Thyroid gland (tissue), 4 donors: Measurements from ENCODE around the gene NPW. TPM values are rescaled to one million over a fixed set of nuclear protein-coding genes. Genes with fewer than 3 reads are reported as not detected.

Source experiments
- DNase-seq, 2 donors: peaks; one replicate each; pipeline ENCODE4 v3.0.0-alpha.2; 2019
- H3K27ac ChIP-seq, 3 donors: fragments of 200-600 bp; sonication (generic); 1 replicate in 2 of 3; 2 replicates in 1 of 3; pipeline ENCODE4 v1.5.1; 2016 to 2019; ENCODE audit warnings: mild to moderate bottlenecking in 1 of 3, moderate library complexity in 1 of 3
- H3K27me3 ChIP-seq: fragments of 200-600 bp; sonication (generic); one replicate; pipeline ENCODE4 v1.5.1; 2019
- H3K36me3 ChIP-seq, 2 donors: fragments of 200-600 bp; sonication (generic); one replicate each; pipeline ENCODE4 v1.5.1; 2016 to 2019
- H3K4me1 ChIP-seq, 2 donors: fragments of 200-600 bp; sonication (generic); one replicate each; pipeline ENCODE4 v1.5.1; 2017 to 2019
- H3K4me3 ChIP-seq, 3 donors: fragments of 200-600 bp; sonication (generic); replicated peaks in 1 of 3; 1 replicate in 2 of 3; 2 replicates in 1 of 3; pipeline ENCODE4 v1.5.1; 2016; ENCODE audit warnings: mild to moderate bottlenecking in 1 of 3
- H3K9me3 ChIP-seq: fragments of 200-600 bp; sonication (generic); one replicate; pipeline ENCODE4 v1.5.1; 2017
- POLR2A ChIP-seq, 2 donors: fragments of 450-650 bp; IDR thresholded peaks; one replicate each; pipeline ENCODE4 v1.6.1; 2017; ENCODE audit warnings: antibody characterized with exemption in 2 of 2, mild to moderate bottlenecking in 2 of 2, moderate library complexity in 1 of 2
- WGBS, 2 donors: methylation state at CpG; one replicate each; pipeline ENCODE4 v1.1.5; 2017; 5-methylcytosine and 5-hydroxymethylcytosine counted together
- intact Hi-C: fragments of 100-400 bp; cut with DNase I; formaldehyde crosslinking; loops from one replicate; pipeline ENCODE4 v1.15.1; 2023
- total RNA-seq, 4 donors: library from RNA; depleted of rRNA; stranded (reverse); fragments of >200 nt; gene quantifications; one replicate each; pipeline ENCODE4 v1.2.3, GENCODE V29; 2016
- TF ChIP-seq, protein P1 (sequence below), 6 experiments: fragments of 200-600 bp in 3 of 6; fragments of 450-650 bp in 3 of 6; sonication (generic) in 3 of 6; IDR thresholded peaks; one replicate each; pipeline ENCODE4 v1.5.1; 2016 to 2019; ENCODE audit warnings: antibody characterized with exemption in 6 of 6, mild to moderate bottlenecking in 2 of 6, inconsistent platforms in 1 of 6, moderate library complexity in 1 of 6

Gene NPW
- total RNA-seq, 4 donors from 2014 or later, result 0.54 to 0.63 TPM; not detected in 2

DNA sequence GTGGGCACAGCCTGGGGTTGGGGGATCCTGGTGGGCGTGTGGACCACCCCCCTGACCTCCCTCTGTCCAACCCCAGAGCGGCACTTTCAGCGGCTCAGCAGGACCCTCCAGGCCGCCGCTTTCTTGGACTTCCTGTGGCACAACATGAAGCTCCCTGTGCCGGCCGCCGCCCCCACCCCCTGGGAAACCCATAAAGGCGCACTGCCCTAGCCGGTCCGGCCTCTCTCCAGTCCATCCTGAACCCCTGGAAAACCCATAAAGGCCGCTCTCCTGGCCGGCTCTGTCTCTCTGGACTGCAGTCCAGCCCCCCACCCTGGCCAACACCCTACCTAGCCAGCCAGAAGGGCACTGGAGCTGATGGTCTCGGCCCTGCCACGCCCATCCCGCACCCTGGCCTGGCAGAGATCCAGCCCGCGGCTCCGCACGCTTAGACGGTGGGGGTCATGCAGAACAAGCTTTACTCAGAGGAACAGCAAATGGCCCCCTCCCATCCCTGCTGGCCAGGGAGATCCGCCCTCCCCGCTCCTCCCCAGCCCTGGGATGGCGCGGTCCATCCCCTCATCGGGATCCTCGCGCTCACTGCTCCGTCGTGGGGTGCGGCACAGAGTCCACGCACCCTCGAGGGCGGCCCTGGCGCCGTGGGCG, 41.0 kb upstream of the NPW start:
- TF ChIP-seq POLR2A (IDR thresholded peaks at IDR 0.05), result no peak
- TF ChIP-seq, protein P1, sequence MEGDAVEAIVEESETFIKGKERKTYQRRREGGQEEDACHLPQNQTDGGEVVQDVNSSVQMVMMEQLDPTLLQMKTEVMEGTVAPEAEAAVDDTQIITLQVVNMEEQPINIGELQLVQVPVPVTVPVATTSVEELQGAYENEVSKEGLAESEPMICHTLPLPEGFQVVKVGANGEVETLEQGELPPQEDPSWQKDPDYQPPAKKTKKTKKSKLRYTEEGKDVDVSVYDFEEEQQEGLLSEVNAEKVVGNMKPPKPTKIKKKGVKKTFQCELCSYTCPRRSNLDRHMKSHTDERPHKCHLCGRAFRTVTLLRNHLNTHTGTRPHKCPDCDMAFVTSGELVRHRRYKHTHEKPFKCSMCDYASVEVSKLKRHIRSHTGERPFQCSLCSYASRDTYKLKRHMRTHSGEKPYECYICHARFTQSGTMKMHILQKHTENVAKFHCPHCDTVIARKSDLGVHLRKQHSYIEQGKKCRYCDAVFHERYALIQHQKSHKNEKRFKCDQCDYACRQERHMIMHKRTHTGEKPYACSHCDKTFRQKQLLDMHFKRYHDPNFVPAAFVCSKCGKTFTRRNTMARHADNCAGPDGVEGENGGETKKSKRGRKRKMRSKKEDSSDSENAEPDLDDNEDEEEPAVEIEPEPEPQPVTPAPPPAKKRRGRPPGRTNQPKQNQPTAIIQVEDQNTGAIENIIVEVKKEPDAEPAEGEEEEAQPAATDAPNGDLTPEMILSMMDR (IDR thresholded peaks at IDR 0.05), result no peak
- Histone ChIP-seq H3K9me3 (no peaks in the 10 kb centered on the region), H3K4me3 (no peak overlapping the region), H3K27ac (no peak overlapping the region), H3K36me3 (peaks cover 43 to 50% of the 10 kb centered on the region in 2 donors), H3K4me1 (peaks cover 5 to 13% of the 10 kb centered on the region in 2 donors), H3K27me3 (peaks cover 13% of the 10 kb centered on the region)
- no peak for DNase-seq
- 76 to 97% methylated on average over 5 to 13 of the region's 37 CpGs for WGBS, 2 donors
- intact Hi-C loops, result no loop called here

DNA sequence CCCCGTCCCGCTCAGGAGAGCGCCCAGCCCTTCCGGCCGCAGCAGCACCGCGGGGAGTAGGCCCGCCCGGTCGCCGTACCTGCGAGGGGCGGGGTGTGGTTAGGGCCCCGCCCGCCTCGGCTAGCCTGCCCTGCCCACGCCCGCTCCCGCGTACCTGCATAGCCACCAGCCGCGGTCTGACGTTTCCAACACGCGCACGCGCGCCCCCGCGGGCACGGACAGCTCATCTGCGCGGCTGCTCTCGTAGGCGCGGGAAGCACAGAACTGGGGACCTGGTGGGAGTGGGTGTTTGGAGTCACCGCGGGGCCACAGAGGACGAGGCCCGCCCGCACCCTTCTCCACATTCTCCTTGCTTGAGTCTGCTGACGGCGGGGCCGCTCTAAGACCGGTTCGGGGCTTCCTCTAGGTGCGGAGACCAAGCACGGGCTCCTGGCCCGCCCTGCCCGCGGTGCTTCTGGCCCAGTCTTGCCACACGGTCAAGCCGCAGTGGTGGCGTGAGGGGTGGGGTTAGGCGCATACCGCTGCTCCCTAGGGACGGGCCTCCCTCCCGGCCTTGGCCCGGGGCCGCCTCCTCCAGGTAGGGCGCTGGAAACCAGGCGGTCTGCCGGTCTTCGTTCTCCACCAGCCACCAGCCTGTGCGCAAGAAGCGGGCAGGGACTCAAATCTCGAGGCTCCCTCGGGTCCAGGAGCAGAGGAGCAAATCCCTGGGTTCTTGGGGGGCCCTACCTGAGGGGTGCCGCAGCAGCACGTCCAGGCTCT, 40.1 kb upstream of the NPW start:
- WGBS, 2 donors, result 28 to 38% methylated on average over 11 to 43 of the region's 70 CpGs
- H3K36me3 ChIP-seq, result peaks cover 42 to 45% of the 10 kb centered on the region in 2 donors
- intact Hi-C loops, result no loop called here
- TF ChIP-seq, protein P1 (IDR thresholded peaks at IDR 0.05), result no peak
- peak in 1 of 2 donors; percentile 12 for TF ChIP-seq POLR2A (IDR thresholded peaks at IDR 0.05)
- no peaks in the 10 kb centered on the region for H3K9me3 ChIP-seq
- peaks cover 5 to 15% of the 10 kb centered on the region in 2 donors for H3K4me1 ChIP-seq
- peaks cover 13% of the 10 kb centered on the region for H3K27me3 ChIP-seq
- no peak overlapping the region for H3K4me3 ChIP-seq
- DNase-seq, result peak; percentile 30 to 54
- no peak overlapping the region for H3K27ac ChIP-seq

DNA sequence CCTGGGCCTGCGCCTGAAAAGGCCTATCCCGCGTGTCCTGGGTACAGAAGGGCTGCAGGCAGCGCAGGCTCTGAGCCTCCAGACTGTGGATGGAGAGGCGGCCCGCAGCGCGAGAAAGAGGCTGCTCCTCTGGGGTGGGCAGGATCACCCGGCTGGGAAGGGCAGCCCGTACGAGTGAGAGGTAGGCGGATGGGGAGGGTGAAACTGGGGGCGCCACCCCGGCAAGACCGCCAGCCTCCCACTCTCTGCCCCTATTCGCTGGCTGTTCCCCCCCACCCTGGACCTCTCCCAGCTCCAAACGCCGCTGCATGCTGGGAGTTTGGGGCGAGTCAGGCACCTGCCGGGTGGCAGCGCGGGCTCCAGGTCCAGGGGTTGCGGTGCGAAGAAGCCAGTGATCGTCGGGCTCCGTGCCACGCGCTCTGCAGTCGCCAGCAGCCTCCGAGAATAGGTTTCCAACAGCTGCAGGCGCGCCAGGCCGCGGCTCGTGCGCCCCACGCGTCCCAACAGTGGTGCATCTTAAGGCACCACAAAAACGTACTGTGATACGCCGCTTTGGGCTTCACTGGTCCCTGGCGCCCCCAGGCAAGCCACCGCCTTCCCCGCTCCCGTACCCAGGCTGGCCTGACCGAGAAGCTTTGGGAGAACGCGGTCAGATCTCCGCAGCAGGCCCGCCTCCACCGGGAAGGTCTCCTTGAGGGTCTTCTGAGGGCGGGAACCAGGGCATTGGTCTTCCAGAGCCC, 39.4 kb upstream of the NPW start:
- Histone ChIP-seq H3K4me3 (no peak overlapping the region), H3K36me3 (peaks cover 35 to 38% of the 10 kb centered on the region in 2 donors), H3K27me3 (peaks cover 13% of the 10 kb centered on the region), H3K9me3 (no peaks in the 10 kb centered on the region), H3K27ac (no peak overlapping the region), H3K4me1 (peaks cover 5 to 22% of the 10 kb centered on the region in 2 donors)
- 2 to 8% methylated on average over 10 to 13 of the region's 53 CpGs for WGBS, 2 donors
- intact Hi-C loops, result no loop called here
- no peak for DNase-seq
- TF ChIP-seq POLR2A (IDR thresholded peaks at IDR 0.05), result no peak
- TF ChIP-seq, protein P1 (IDR thresholded peaks at IDR 0.05), result no peak

DNA sequence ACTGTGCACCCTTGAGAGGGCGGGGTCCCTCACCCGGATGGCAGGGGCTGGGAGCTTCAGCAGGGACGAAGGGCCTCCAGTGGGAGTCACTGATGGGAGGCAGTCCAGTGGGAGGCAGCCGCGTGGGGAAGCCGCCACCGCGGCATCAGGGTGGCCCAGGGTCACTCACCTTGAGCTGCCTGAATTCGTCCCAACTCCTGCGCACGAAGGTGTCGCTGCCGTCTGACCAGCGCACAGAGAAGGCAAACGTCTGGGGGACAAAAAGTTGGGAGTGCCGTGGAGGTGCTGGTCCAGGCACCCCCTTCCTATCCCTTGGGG, 38.9 kb upstream of the NPW start:
- Histone ChIP-seq H3K4me3 (no peak overlapping the region), H3K27me3 (peaks cover 13% of the 10 kb centered on the region), H3K9me3 (no peaks in the 10 kb centered on the region), H3K27ac (no peak overlapping the region), H3K4me1 (peaks cover 5 to 24% of the 10 kb centered on the region in 2 donors), H3K36me3 (peaks cover 32 to 35% of the 10 kb centered on the region in 2 donors)
- TF ChIP-seq, protein P1 (IDR thresholded peaks at IDR 0.05), result no peak
- no peak for TF ChIP-seq POLR2A (IDR thresholded peaks at IDR 0.05)
- WGBS, 2 donors, result 19% methylated on average over 13 of the region's 16 CpGs; no CpG with 5 or more reads in 1 of the 2 donors
- intact Hi-C loops, result no loop called here
- DNase-seq, result no peak
